ENCODE results near the gene VEPH1.

- TF ChIP-seq POLR2A (IDR thresholded peaks at IDR 0.05) (no peak), CTCF (IDR thresholded peaks at IDR 0.05) (no peak)
Observed at GRCh38 chr3:157327837-157328236, 175.4 kb downstream of the VEPH1 start.
